Tibial nerve (tissue), 4 donors: ENCODE data around the gene MBNL2.

ENCODE experiments used
- CTCF ChIP-seq, 5 experiments: fragments of 200-600 bp in 3 of 5; fragments of 450-650 bp in 2 of 5; sonication (generic) in 3 of 5; IDR thresholded peaks; one replicate each; pipeline ENCODE4 v1.5.1; 2016 to 2019; ENCODE audit warnings: antibody characterized with exemption in 5 of 5, mild to moderate bottlenecking in 3 of 5, moderate library complexity in 2 of 5
- EP300 ChIP-seq, 2 donors: sonication (generic); formaldehyde crosslinking; IDR thresholded peaks; one replicate each; pipeline ENCODE4 v1.6.1; 2017; ENCODE audit warnings: antibody characterized with exemption in 2 of 2, mild to moderate bottlenecking in 1 of 2

GRCh38 chr13:97324115-97324514, 102.0 kb downstream of the MBNL2 start:
- TF ChIP-seq CTCF (IDR thresholded peaks at IDR 0.05) (no peak), EP300 (IDR thresholded peaks at IDR 0.05) (no peak)
